GM21381 (cell line): Measurements from ENCODE around the gene UNK.
"Not testable (repeated sequence)": the region's sequence is repeated elsewhere in the genome, so short reads cannot be mapped to it uniquely, and the experiment has no call there.

Experiments used
- ATAC-seq: cut with Tn5 transposase; IDR thresholded peaks from one replicate; pipeline ENCODE4 v1.9.1; 2021; ENCODE audit warnings: mild to moderate bottlenecking, moderate library complexity; ENCODE audit not compliant: unreplicated experiment

The UNK gene

DNA sequence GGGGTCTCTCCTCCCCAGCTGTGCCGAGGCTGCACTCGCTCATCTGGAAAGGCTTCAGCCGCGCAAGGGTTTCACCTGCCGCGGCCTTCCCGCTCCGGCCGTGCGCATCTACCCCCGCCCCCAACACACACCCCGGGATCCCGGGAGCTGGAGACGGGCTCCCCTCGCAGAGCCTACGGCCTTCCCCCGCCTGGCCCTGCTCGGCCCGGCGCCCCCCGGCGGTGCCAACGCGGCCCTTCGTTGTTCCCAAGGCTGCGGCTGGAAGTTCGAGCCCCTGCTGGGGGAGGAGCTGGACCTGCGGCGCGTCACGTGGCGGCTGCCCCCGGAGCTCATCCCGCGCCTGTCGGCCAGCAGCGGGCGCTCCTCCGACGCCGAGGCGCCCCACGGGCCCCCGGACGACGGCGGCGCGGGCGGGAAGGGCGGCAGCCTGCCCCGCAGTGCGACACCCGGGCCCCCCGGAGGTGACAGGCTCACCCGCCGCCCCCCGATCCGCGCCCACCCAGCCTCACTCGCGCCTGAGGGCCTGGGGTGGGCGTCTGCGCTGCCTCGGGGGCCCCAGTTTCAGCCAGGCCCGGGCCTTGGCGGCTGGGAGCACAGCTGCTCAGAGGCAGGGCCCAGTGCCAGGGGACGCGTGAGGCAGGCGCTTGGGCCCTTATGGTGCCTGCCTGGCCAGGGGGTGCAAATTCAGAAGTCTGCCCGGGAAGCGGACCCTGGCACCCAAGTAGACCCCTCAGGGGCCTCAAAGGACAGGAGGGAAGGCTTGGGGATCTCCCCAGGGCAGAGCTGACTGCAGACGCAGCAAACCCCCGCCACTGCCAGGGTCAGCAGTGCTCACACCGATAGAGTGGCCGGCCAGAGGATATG is 30.9 kb upstream of the UNK start:
- ATAC-seq, result peak; percentile 48

GRCh38 chr17:75754378-75755204 is 30.0 kb upstream of the UNK start:
- ATAC-seq, result no peak

GRCh38 chr17:75755205-75755901 is 29.3 kb upstream of the UNK start:
- ATAC-seq, result no peak

- no peak for ATAC-seq
Measured at GRCh38 chr17:75755990-75756389, 28.6 kb upstream of the UNK start.

- no peak for ATAC-seq
Measured at GRCh38 chr17:75756451-75757085, 28.0 kb upstream of the UNK start.

DNA sequence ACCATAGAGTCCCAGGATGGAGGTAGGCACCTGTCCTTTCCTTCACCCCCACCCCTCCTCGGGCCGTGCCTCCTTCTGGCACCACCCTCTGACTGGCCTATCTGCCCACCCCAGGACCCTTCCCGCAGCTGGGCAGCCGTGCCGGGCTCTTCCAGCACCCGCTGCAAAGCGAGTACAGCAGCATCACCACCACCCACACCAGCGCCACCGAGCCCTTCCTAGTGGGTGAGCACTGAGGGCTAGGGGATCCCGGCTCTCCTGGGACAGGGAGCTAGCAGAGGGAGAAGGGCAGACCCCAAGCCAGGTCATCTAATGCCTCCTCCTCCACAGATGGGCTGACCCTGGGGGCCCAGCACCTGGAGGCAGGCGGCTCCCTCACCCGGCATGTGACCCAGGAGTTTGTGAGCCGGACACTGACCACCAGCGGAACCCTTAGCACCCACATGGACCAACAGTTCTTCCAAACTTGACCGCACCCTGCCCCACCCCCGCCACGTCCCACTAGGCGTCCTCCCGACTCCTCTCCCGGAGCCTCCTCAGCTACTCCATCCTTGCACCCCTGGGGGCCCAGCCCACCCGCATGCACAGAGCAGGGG is 27.4 kb upstream of the UNK start:
- no peak for ATAC-seq

DNA sequence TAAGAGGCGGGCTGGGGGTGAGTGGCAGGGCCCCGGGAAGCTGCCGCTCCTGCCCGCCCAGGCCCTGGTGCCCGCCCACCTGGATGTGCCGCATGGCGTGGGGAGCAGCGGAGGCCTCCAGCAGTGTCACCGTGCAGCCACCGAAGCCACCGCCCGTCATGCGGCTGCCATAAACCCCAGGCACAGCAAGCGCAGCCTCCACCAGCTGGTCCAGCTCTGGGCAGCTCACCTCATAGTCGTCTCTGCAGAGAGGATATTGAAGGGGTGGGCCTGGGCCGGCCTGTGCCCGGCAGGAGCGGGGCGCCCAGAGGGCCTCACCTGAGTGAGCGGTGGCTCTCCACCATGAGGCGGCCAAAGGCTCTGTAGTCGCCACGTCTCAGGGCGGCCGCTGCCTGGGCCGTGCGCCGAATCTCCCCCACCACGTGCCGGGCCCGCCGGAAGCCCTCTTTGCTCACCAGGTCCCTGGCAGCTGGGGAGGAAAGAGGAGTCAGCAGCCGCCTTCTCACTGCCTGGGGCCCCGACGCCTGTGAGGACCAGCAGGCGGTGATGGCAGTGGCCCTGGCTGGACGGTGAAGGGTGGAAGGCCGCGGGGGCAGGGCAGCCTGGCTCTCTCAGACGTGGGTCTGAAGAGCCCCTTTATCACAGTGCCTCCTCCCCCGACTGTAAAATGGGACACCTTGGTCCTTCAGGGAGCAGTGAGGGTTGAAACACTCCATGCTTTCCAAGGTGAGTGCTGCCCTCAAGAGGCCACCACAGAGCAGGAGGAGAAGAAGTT is 26.3 kb upstream of the UNK start:
- ATAC-seq, result no peak

DNA sequence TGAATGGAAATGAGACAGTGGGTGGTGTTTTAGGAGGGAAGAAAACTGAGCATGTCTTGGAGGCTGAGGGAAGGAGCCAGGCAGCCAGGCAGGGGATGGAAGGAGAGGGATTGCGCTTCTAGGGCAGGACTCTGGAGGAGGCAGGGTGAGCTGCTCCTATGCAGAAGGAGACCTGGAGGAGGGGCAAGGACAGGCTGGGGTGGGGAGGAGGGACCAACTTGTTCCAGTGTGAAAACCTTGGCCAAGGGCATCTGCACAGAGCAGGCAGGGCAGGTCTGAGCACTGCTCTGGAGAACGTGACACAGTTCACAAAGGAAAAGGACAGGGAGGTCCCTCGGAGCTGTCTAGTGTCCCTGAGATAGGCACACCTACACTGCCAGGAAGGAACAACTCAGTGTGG is 25.1 kb upstream of the UNK start:
- no peak for ATAC-seq

- ATAC-seq, result not testable (repeated sequence)
Measured at GRCh38 chr17:75759978-75760640, 24.5 kb upstream of the UNK start.

DNA sequence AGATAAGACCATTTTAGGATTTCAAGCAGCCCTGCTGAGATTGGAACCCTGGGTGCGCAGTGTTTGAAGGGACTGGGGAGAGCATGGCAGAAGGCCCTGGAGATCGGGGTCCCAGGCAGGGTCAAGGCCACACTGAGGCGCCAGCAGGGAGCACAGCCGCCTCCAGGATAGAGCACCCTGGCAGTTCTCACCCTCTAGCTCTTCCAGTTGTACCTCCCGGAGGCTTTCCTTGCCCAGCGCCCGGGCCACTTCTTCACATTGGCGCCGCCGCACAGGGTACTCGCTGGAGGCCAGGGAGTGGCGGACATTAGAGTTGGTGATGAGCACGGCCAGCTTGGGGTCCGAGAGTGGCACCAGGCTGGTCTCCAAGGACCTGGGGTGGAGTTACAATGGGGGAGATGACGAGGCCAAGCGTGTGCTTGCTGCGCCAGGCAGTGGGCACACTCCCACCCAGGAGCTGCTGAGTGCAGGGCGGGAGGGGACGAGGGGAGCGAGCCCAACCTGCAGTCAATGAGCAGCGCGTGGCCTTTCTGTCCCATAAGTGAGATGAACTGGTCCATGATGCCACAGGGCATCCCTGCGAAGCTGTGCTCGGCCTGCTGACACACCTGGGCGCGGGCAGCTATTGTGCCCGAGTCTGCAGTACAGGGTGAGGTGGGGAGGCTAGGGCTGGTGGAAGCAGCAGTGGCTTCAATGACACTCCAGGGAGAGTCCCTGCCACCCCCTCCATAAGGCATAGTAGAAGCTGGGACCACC is 21.9 kb upstream of the UNK start:
- ATAC-seq, result no peak

- ATAC-seq, result no peak
Measured at GRCh38 chr17:75763269-75763607, 21.4 kb upstream of the UNK start.

DNA sequence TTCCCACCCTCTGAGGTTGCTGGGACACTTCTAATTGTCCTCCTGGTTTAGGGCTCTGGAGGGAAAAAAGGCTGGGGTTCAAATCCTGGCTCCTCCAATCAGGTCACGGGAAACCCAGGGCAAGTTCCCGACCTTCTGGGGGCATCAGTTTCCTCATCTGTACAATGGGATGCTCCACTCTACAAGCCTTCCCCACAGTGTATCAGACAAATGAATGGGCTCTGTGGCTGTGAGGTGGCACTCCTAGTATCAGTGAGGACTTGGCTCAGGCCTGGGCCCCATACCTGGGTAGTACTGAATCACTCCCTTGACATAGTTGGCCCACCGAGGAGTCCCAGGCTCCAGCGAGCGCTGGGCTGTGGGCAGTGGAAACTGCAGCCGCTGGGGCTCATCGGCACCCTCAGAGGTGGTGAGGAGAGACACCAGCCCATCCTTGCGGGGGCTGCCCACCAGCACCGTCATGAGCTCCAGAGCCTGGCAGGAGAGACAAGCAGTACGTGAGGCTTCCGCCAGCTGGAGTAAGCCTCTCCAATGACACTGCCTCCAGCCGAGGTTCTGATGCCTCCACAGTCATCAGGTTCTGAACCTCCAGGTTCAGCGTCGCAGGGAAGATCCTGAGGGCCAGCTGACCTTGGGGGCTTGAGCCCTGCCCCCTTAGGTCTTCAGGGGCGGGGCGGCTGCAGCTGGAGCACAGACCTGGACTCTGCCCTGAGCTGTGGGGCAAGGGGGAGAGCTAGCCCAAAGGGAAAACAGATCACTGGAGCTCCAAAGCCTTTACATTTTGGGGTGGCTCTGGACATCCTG is 20.8 kb upstream of the UNK start:
- ATAC-seq, result no peak

DNA sequence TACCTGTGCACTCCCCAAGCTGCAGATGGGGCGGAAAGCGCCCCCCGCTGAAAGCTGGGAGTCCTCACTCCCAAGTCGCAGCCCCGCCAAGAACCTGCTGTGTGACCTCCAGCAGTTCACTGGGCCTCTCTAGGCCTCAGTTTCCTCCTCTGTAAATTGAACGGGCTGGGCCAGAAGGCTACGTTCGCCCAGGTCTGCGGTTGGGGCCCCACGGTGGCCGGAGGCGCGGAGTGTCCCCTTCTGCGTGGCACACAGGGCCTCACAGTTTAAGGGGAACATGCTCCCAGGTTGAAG is 20.2 kb upstream of the UNK start:
- ATAC-seq, result no peak

DNA sequence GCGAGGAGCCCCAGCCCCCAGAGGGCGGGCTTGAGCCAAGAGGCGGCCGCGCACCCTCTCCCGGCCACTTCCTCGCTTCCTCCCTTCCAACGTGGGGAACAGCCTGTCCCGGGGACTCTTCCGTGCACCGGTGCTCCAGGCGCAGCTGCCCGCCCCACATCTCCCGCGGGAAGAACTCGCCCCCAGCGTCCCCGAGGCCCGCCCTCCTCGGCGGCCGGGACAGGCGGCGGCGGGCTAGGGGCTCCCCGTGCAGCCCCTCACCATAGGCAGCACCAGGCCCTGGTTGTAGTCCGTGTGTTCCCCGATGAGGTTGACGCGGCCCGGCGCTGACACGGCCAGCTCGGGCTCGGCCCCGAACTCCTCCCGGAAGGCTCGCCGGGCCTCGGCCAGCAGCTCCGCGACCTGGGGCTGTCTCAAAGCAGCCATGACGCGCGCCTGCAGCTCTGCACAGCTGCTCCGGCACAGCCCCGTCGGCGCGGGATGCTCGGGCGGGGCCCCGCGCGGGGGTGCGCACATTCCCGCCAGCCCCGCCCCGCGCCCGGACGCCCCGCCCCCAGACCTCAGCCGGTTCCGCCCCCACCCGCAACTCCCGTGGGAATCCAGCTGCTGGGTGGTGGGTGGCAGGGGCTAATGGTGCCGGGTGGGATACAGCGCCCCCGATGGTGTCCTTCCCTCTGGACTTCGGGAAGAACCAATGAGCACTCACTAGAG is 19.7 kb upstream of the UNK start, which contains the start of gene GALK1:
GALK1 (minus strand) TSS at position 482 of the 711 bp plus-strand sequence; CDS start at position 426, 56 bp downstream.
- ATAC-seq, result peak; percentile 74

GRCh38 chr17:75765981-75766380 is 18.6 kb upstream of the UNK start:
- no peak for ATAC-seq

DNA sequence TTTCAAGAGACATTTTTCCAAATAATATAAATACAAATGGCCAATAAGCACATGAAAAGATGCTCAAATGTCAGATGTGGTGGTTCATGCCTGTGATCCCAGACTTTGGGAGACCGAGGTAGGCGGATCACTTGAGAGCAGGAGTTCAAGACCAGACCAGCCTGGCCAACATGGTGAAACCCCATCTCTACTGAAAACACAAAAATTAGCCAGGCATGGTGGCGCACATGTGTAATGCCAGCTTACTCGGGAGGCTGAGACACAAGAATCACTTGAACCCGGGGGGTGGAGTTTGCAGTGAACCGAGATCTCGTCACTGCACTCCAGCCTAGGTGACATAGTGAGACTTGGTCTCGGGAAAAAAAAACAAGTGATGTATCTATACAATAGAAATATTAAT is 16.7 kb upstream of the UNK start:
- no peak for ATAC-seq

- no peak for ATAC-seq
Measured at GRCh38 chr17:75769536-75769935, 15.1 kb upstream of the UNK start.
